Endothelial cell of hepatic sinusoid (primary cell): Measurements from ENCODE around the gene LGR6.

Experiments used
- in situ Hi-C: cut with HindIII; loops from 2 replicates; pipeline ENCODE4 v1.10.0; 2017; ENCODE audit warnings: low sequenced_read_pairs

The LGR6 gene

GRCh38 chr1:202198366-202198724 is 4.7 kb downstream of the LGR6 start:
- in situ Hi-C loops, result no loop called here

- in situ Hi-C loops, result no loop called here
Measured at GRCh38 chr1:202199040-202199889, 5.7 kb downstream of the LGR6 start.

- in situ Hi-C loops, result no loop called here
Measured at GRCh38 chr1:202200112-202200548, 6.5 kb downstream of the LGR6 start.

GRCh38 chr1:202200669-202201068 is 7.1 kb downstream of the LGR6 start:
- in situ Hi-C loops, result no loop called here

GRCh38 chr1:202201266-202201665 is 7.7 kb downstream of the LGR6 start:
- in situ Hi-C loops, result no loop called here

- in situ Hi-C loops, result no loop called here
Measured at GRCh38 chr1:202201971-202202370, 8.4 kb downstream of the LGR6 start.

- in situ Hi-C loops, result no loop called here
Measured at GRCh38 chr1:202202500-202203168, 9.0 kb downstream of the LGR6 start.

- in situ Hi-C loops, result no loop called here
Measured at GRCh38 chr1:202203238-202204039, 9.8 kb downstream of the LGR6 start.

GRCh38 chr1:202204065-202204464 is 10.5 kb downstream of the LGR6 start:
- in situ Hi-C loops, result no loop called here

GRCh38 chr1:202205523-202206190 is 12.1 kb downstream of the LGR6 start:
- in situ Hi-C loops, result no loop called here

GRCh38 chr1:202207292-202207691 is 13.7 kb downstream of the LGR6 start:
- in situ Hi-C loops, result no loop called here

- in situ Hi-C loops, result no loop called here
Measured at GRCh38 chr1:202208351-202208857, 14.8 kb downstream of the LGR6 start.

- in situ Hi-C loops, result loop anchor here (5.0 kb wide), 2 partner anchors 48 to 107 kb away; partner anchors contain the start of gene PTPN7
Measured at GRCh38 chr1:202210385-202210784, 16.8 kb downstream of the LGR6 start.

GRCh38 chr1:202210969-202211368 is 17.4 kb downstream of the LGR6 start:
- in situ Hi-C loops, result loop anchor here (5.0 kb wide), 2 partner anchors 49 to 106 kb away; partner anchors contain the start of gene PTPN7

- in situ Hi-C loops, result loop anchor here (5.0 kb wide), 2 partner anchors 50 to 105 kb away; partner anchors contain the start of gene PTPN7
Measured at GRCh38 chr1:202212787-202213186, 19.2 kb downstream of the LGR6 start.

- in situ Hi-C loops, result loop anchor here (5.0 kb wide), 2 partner anchors 51 to 104 kb away; partner anchors contain the start of gene PTPN7
Measured at GRCh38 chr1:202213361-202214088, 19.9 kb downstream of the LGR6 start.

- in situ Hi-C loops, result loop anchor here (5.0 kb wide), 2 partner anchors 52 to 103 kb away; partner anchors contain the start of gene PTPN7
Measured at GRCh38 chr1:202214089-202214843, 20.7 kb downstream of the LGR6 start.

GRCh38 chr1:202215472-202216130 is 22.0 kb downstream of the LGR6 start:
- in situ Hi-C loops, result loop anchor here (5.0 kb wide), 1 partner anchor 52 kb away; no protein-coding TSS in a partner anchor
